ENCODE data around the gene PLD4. TPM values are rescaled to one million over a fixed set of nuclear protein-coding genes. Genes with fewer than 3 reads are reported as not detected.

Gene PLD4
- total RNA-seq, 1 donor from 2014 or later: 0.05 TPM

- no peak for TF ChIP-seq CTCF (IDR thresholded peaks at IDR 0.05; ENCODE audit: unreplicated experiment)
- Mint-ChIP-seq H3K9me3 (ENCODE audit: low read depth) (no peaks in the 10 kb centered on the region), H3K27ac (no peak overlapping the region), H3K4me3 (ENCODE audit: low read depth) (no peak overlapping the region), H3K27me3 (peaks cover 24% of the 10 kb centered on the region), H3K36me3 (ENCODE audit: insufficient read depth) (no peaks in the 10 kb centered on the region), H3K4me1 (ENCODE audit: low read depth) (no peaks in the 10 kb centered on the region)
- DNase-seq (ENCODE audit: low spot score, unreplicated experiment): no peak
Measured at GRCh38 chr14:104927432-104927816, 2.7 kb downstream of the PLD4 start.

- Mint-ChIP-seq H3K27ac (no peak overlapping the region), H3K4me1 (ENCODE audit: low read depth) (no peaks in the 10 kb centered on the region), H3K27me3 (peaks cover 24% of the 10 kb centered on the region), H3K36me3 (ENCODE audit: insufficient read depth) (no peaks in the 10 kb centered on the region), H3K9me3 (ENCODE audit: low read depth) (no peaks in the 10 kb centered on the region), H3K4me3 (ENCODE audit: low read depth) (no peak overlapping the region)
- DNase-seq (ENCODE audit: low spot score, unreplicated experiment): no peak
- no peak for TF ChIP-seq CTCF (IDR thresholded peaks at IDR 0.05; ENCODE audit: unreplicated experiment)
Measured at GRCh38 chr14:104927901-104928300, 3.2 kb downstream of the PLD4 start.

- no peak overlapping the region for H3K4me3 Mint-ChIP-seq (ENCODE audit: low read depth)
- no peaks in the 10 kb centered on the region for H3K4me1 Mint-ChIP-seq (ENCODE audit: low read depth)
- H3K27ac Mint-ChIP-seq: no peak overlapping the region
- no peak for TF ChIP-seq CTCF (IDR thresholded peaks at IDR 0.05; ENCODE audit: unreplicated experiment)
- no peaks in the 10 kb centered on the region for H3K36me3 Mint-ChIP-seq (ENCODE audit: insufficient read depth)
- H3K27me3 Mint-ChIP-seq: peaks cover 24% of the 10 kb centered on the region
- no peak for DNase-seq (ENCODE audit: low spot score, unreplicated experiment)
- H3K9me3 Mint-ChIP-seq (ENCODE audit: low read depth): no peaks in the 10 kb centered on the region
Measured at GRCh38 chr14:104928391-104929133, 3.9 kb downstream of the PLD4 start.

- Mint-ChIP-seq H3K27ac (no peak overlapping the region), H3K27me3 (peaks cover 29% of the 10 kb centered on the region), H3K4me1 (ENCODE audit: low read depth) (peaks cover under 1% of the 10 kb centered on the region), H3K4me3 (ENCODE audit: low read depth) (no peak overlapping the region), H3K36me3 (ENCODE audit: insufficient read depth) (no peaks in the 10 kb centered on the region), H3K9me3 (ENCODE audit: low read depth) (no peaks in the 10 kb centered on the region)
- DNase-seq (ENCODE audit: low spot score, unreplicated experiment): no peak
- no peak for TF ChIP-seq CTCF (IDR thresholded peaks at IDR 0.05; ENCODE audit: unreplicated experiment)
Measured at GRCh38 chr14:104929268-104930230, 4.9 kb downstream of the PLD4 start.

GRCh38 chr14:104930526-104931303 is 6.0 kb downstream of the PLD4 start:
- DNase-seq (ENCODE audit: low spot score, unreplicated experiment): no peak
- no peak overlapping the region for H3K27ac Mint-ChIP-seq
- TF ChIP-seq CTCF (IDR thresholded peaks at IDR 0.05; ENCODE audit: unreplicated experiment): no peak
- no peaks in the 10 kb centered on the region for H3K9me3 Mint-ChIP-seq (ENCODE audit: low read depth)
- peaks cover 39% of the 10 kb centered on the region for H3K27me3 Mint-ChIP-seq
- H3K36me3 Mint-ChIP-seq (ENCODE audit: insufficient read depth): no peaks in the 10 kb centered on the region
- H3K4me1 Mint-ChIP-seq (ENCODE audit: low read depth): peaks cover 2% of the 10 kb centered on the region
- no peak overlapping the region for H3K4me3 Mint-ChIP-seq (ENCODE audit: low read depth)
